IPS-15b (cell line): ENCODE results near the gene RGS2.

Source experiments
- H3K27me3 ChIP-seq: one replicate; pipeline ENCODE4 v1.6.1; 2013; ENCODE audit warnings: low read length; ENCODE audit not compliant: control insufficient read depth, insufficient read depth
- H3K36me3 ChIP-seq: one replicate; pipeline ENCODE4 v1.6.1; 2013; ENCODE audit warnings: low read length; ENCODE audit not compliant: control insufficient read depth, insufficient read depth
- H3K4me1 ChIP-seq: one replicate; pipeline ENCODE4 v1.6.1; 2013; ENCODE audit warnings: mild to moderate bottlenecking, low read length; ENCODE audit not compliant: control insufficient read depth, insufficient read depth
- H3K4me3 ChIP-seq: one replicate; pipeline ENCODE4 v1.5.1; 2013; ENCODE audit warnings: low read depth, low read length
- H3K9ac ChIP-seq: one replicate; pipeline ENCODE4 v1.6.1; 2013; ENCODE audit warnings: low read depth, mild to moderate bottlenecking, low read length
- H3K9me3 ChIP-seq: one replicate; pipeline ENCODE4 v1.6.1; 2013; ENCODE audit warnings: mild to moderate bottlenecking, low read length; ENCODE audit not compliant: control insufficient read depth, insufficient read depth

RGS2 gene

DNA sequence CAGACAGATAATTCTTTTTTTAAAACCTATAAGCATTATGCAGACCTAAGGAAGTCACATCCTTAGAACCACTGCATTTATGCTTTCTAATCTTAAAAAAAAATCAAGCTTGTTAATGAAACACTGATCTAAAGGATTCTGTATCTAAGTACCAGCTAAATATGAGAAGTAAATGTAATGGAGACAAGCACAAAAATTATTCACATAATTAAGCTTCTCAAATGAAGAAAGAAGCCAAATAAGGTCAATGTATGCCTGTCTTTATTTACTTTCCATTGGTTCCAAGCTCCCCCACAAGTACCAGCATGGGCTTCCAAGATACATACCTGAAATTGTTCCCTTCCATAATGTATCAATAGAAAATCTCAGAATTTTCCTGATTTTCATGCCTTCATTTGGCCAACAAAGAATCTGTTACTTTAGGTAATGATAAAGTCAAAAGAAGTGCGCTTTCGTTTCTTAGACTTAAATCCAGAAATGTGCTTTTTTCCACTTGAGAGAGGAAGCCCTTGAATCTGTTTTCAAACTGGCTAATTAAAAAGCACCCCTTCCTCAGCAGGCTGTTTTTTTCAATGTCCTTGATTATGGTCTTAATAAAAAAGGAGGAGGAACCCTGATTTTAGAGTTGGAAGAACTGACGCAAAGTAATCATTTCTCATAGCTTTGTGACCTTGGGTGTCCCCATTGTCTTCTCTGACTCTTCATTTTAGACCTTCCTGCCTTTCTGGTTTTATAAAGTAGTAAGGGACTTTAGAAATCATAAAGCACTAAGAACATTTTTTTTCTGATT is 3.8 kb downstream of the RGS2 start:
- Histone ChIP-seq H3K36me3 (peaks cover 9% of the 10 kb centered on the region), H3K9me3 (no peaks in the 10 kb centered on the region), H3K27me3 (peaks cover 6% of the 10 kb centered on the region), H3K4me1 (peaks cover 11% of the 10 kb centered on the region), H3K9ac (no peak overlapping the region), H3K4me3 (no peak overlapping the region)

DNA sequence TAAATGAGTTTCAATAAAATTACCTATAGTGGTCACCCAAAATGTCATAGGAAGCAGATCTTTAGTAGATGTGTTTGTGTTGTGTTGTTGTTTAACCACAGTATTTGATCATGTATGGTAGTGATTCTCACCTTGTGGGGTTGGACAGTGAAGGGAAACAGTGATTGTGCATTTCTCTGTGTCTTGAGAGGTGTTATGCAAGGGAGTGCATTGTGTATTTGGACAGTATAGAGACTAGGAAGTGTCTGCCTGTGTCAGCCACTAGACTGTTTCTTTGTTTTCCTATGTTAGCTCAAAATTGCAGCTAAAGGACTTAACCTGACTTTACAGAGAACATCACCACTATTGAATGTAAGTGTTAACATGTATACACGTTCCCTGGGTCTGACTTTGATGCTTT is 6.0 kb downstream of the RGS2 start:
- Histone ChIP-seq H3K9ac (no peak overlapping the region), H3K4me1 (peaks cover 8% of the 10 kb centered on the region), H3K4me3 (no peak overlapping the region), H3K9me3 (no peaks in the 10 kb centered on the region), H3K27me3 (no peaks in the 10 kb centered on the region), H3K36me3 (peaks cover 9% of the 10 kb centered on the region)

DNA sequence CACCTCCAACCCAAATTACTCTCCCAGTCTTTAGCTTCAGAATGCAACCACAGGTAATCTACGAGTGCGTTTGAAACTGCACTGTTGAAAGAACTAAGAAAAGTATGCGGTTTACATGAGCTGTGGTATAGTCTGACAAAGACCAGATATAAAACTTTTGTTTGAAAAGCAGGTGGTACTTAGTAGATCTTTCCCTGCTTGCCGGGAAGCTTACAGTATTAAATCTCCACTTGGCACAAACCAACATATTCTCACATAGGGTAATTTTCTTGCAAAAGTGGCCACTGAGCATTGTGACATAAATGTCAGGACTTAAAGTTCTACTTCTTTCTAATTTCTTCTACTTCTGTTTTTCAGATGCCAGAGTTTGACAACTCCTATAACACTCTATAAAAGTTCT is 8.4 kb downstream of the RGS2 start:
- no peaks in the 10 kb centered on the region for H3K27me3 ChIP-seq

DNA sequence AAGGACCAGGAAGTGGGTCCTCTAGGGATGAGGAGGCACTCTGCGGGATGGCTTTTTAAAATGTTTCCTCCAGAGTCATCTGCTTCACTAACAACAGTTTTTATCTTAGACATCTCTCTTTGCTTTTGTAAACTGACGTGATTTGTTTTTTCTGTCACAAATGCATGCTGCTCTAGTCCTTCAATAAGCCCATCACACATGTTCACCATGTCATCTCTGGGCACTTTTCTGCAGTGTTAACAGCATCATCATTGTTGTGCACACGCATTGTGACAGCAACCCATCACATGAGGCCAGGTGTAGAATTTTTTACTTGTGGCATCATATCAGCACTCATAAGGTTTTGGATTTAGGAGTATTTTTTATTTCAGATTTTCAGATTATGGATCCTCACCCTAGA is 12.5 kb downstream of the RGS2 start:
- Histone ChIP-seq H3K4me3 (no peak overlapping the region), H3K27me3 (no peaks in the 10 kb centered on the region), H3K36me3 (no peaks in the 10 kb centered on the region), H3K9ac (no peak overlapping the region), H3K4me1 (peaks cover 3% of the 10 kb centered on the region), H3K9me3 (no peaks in the 10 kb centered on the region)

More for the DNA sequence above, 8.4 kb downstream of the RGS2 start:
- Histone ChIP-seq H3K9ac (no peak overlapping the region), H3K4me3 (no peak overlapping the region), H3K9me3 (no peaks in the 10 kb centered on the region), H3K4me1 (no peaks in the 10 kb centered on the region), H3K36me3 (no peaks in the 10 kb centered on the region)

DNA sequence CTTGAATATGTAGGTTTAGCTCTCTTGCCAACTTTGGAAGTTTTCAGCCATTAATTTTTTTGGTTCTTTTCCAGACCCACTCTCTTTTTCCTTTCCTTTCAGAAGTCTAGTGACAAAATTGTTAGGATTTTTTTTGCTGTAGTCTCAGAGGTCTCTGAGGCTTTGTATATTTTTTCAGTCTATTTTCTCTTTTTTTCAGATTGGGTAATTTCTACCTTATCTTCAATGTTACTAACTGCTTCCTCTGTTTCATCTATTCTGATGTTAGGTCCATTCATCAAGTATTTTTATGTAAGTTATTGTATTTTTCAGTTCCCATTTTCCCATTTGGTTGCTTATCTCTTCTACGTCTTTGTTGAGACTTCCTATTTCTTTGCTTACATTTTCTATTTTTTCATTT is 15.7 kb downstream of the RGS2 start:
- no peak overlapping the region for H3K4me3 ChIP-seq

DNA sequence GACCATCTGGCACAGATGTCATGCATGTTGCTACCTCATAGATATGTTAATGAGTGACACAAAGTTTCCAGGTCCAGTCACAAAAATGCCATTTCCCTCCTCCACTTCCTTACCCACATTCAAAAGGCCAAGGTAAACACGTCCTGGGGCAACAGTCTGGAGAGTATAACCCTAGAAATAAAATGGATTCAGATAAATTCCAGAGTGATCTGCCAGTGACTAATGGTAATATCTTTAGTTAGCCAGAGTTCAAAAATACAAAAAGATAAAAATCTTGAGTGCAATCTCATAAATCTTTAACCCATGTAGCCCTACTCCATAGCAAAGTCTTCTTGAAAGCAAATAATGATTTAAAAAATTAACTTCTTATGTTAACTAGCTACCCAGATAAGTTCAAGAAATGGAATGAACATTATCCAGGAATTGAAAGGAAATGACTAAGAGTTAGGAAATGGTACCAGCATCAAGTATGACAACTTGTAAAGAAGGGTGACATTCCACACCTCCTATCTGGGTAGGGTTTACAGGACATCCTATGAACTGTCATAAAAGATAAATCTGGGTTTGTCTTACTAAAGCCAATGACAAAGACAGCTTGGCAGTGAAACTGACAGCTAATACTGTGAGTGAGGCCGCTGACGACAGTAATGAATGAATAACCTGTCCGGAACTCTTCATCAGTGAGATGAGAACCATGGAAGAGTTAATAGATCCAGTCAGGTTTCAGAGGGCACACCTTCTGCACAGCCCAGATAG is 18.1 kb downstream of the RGS2 start:
- peaks cover 13% of the 10 kb centered on the region for H3K4me1 ChIP-seq
- no peaks in the 10 kb centered on the region for H3K27me3 ChIP-seq
- H3K36me3 ChIP-seq: no peaks in the 10 kb centered on the region
- no peak overlapping the region for H3K9ac ChIP-seq
- H3K4me3 ChIP-seq: no peak overlapping the region
- no peaks in the 10 kb centered on the region for H3K9me3 ChIP-seq

More for the DNA sequence above, 15.7 kb downstream of the RGS2 start:
- no peaks in the 10 kb centered on the region for H3K36me3 ChIP-seq
- peaks cover 7% of the 10 kb centered on the region for H3K4me1 ChIP-seq
- no peaks in the 10 kb centered on the region for H3K27me3 ChIP-seq
- H3K9ac ChIP-seq: no peak overlapping the region
- H3K9me3 ChIP-seq: no peaks in the 10 kb centered on the region

DNA sequence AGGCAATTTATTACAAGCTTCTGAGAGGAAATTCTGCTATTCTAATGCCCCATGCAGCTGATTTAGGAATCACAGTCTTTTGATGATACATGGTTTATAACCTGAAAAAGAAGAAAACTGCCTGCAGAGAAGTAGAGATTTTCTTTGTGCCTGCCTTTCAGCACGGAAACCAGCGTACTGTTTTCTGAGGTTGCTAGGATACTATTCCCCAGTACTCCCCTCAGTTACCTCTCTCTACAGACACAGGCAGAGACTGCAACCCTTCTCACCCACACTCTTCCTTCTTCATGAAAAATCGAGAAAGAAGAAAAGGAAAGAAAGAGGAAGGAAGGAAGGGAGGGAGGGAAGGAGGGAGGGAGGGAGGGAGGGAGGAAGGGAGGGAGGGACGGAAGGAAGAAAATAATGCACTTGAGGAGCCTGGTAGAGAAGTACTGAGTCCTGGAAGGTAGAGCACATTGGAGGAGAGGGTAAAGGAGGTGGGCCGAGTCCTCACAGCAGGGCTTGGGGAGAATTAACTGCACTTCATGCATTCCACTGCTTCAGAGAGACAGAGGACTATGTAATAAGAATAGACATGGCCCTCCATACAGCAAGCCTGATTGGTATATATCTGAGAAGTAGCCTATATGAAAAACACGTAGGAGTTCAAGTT is 21.9 kb downstream of the RGS2 start:
- H3K9ac ChIP-seq: no peak overlapping the region
- H3K4me3 ChIP-seq: no peak overlapping the region
- no peaks in the 10 kb centered on the region for H3K9me3 ChIP-seq
- H3K36me3 ChIP-seq: no peaks in the 10 kb centered on the region
- H3K4me1 ChIP-seq: peaks cover 13% of the 10 kb centered on the region
- H3K27me3 ChIP-seq: no peaks in the 10 kb centered on the region

DNA sequence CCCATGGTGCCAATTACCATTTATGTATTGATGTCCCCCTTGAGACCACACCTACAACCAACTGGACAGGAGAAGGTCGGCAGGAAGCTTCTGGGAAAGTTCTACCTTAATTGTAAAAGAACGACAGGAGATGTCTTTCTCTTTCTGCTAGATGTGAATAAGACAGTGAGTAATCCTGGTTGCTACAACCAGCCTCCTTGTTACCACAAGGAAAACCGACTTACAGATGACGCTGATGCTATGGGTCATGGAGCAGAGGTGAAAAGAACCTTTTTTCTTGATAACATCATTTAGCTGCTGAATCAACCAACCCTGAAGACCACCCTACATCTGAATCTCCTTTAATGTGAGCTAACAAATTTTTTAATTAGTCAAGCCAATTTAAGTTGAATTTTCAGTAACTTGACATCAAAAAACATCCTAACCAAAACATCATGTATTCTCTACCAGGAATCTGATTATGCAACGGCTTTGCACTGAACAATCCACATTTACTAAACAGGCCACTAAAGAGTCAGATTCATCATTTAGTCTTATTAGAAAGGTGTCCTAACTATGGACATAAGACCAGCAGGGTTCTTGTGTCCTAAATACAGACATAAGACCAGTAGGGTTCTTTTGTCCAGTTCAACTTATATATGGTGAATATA is 23.0 kb downstream of the RGS2 start:
- no peaks in the 10 kb centered on the region for H3K9me3 ChIP-seq
- no peaks in the 10 kb centered on the region for H3K27me3 ChIP-seq
- no peaks in the 10 kb centered on the region for H3K36me3 ChIP-seq
- H3K9ac ChIP-seq: no peak overlapping the region
- no peak overlapping the region for H3K4me3 ChIP-seq
- peaks cover 6% of the 10 kb centered on the region for H3K4me1 ChIP-seq

DNA sequence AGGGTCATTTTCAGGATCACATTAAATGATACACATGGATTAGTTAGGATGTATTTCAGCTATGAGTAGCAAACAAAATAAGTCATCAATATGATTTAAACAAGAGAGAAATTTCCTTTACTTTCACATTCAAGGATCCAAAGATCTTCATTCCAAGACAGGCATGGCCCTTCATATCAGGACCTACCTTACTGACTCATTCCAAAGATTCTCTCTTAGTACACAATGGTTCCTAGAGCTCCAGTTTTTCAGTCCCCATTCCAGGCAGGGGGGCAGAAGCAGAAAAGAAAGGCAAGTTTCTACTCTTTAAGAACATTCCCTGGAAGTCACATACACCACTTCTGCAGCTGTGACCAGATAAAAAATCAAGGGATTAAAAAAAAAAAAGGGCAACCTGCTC is 23.7 kb downstream of the RGS2 start:
- Histone ChIP-seq H3K4me1 (peaks cover 6% of the 10 kb centered on the region), H3K4me3 (no peak overlapping the region), H3K27me3 (no peaks in the 10 kb centered on the region), H3K36me3 (no peaks in the 10 kb centered on the region), H3K9me3 (no peaks in the 10 kb centered on the region), H3K9ac (no peak overlapping the region)

DNA sequence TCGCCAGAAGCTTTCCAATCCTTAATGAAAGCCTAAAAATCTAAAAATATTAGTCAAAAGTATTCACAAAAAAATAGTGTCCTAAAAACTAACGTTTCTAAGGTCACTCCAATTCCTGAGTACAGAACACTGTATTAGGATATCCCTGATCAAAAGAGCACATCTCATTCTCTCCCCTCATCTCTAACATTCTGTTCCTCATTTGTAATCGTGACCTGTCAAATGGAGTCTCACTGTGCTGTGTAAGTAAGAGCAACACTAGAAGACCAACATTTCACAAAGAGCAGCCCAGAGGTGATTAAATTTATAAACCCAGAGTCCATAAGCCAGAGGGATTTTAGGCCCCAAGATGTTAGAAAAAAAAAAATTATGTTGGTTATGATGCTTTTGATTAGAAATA is 26.3 kb downstream of the RGS2 start:
- no peak overlapping the region for H3K4me3 ChIP-seq
- no peaks in the 10 kb centered on the region for H3K36me3 ChIP-seq
- no peak overlapping the region for H3K9ac ChIP-seq
- peaks cover 17% of the 10 kb centered on the region for H3K4me1 ChIP-seq
- H3K9me3 ChIP-seq: no peaks in the 10 kb centered on the region
- no peaks in the 10 kb centered on the region for H3K27me3 ChIP-seq

DNA sequence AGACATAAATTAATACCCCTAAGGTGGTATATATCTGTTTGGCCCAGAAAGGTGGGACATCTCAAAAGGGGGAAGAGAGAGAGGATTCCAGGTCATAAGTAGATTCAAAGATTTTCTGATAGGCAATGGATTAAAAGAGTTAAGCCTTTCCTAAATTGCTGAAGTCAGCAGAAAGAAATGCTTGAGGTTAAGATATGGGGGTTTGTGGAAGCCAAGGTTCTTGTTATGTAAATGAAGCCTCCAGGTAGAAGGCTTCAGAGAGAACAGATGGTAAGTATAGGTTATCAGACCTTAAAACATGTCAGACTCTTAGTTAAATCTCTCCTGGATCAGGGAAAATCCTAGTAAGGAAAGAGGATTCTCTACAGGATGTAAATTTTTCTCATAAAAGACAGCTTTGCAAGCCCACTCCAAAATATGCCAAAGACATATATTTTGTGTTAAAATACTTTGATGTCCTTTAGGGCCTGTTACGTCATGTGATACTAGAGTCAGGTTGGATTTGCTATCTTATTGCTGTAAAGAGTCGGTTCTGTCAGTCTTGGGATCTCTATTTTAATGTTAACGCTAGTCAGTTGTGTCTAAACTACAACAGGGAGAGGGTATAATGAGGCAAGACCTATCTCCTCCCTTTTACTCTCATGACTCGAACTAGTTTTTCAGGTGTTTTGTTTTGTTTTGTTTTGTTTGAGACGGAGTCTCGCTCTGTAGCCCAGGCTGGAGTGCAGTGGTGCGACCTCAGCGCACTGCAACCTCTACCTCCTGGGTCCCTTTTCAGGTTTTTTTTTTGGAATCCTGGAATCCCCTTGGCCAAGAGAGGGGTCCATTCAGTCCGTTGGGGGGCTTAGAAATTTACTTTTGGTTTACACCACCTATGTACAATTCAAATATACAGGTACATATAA is 30.6 kb downstream of the RGS2 start:
- no peaks in the 10 kb centered on the region for H3K9me3 ChIP-seq
- peak overlapping the region; percentile 10 for H3K4me3 ChIP-seq
- H3K27me3 ChIP-seq: no peaks in the 10 kb centered on the region
- no peak overlapping the region for H3K9ac ChIP-seq
- H3K36me3 ChIP-seq: no peaks in the 10 kb centered on the region
- H3K4me1 ChIP-seq: peaks cover 16% of the 10 kb centered on the region
